Measurements from ENCODE around the gene ATRAID. TPM values are rescaled to one million over a fixed set of nuclear protein-coding genes. Genes with fewer than 3 reads are reported as not detected.

ATRAID gene
- total RNA-seq, 4 donors from 2014 or later, result 107 to 121 (median 114) TPM

DNA sequence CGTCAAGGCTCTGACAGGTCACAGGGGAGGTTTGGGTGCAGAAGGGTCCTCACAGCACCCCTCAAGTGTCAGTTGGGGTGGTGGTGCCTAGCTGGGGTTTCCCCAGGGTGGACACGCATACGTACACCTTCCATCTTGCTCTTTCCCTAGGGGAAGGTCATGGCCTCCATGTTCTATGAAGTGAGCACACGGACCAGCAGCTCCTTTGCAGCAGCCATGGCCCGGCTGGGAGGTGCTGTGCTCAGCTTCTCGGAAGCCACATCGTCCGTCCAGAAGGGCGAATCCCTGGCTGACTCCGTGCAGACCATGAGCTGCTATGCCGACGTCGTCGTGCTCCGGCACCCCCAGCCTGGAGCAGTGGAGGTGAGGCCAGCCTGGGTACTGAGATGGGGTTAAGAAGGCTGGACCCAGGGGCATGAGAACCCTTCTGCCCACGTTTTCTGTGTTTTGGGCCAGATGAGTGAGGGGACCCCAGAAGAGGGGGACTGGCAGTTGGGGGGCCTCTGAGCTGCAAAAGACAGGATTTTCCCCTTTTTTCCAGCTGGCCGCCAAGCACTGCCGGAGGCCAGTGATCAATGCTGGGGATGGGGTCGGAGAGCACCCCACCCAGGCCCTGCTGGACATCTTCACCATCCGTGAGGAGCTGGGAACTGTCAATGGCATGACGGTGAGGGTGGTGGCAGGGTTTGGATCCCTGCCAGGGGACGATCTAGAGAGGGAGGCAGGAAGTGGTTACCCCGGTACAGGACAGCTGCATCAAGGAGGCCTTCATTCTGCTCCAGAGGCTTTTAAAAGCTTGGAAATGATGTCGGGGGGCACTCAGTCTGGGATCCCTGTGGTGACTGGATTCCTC, 30.1 kb downstream of the ATRAID start:
- WGBS, 2 donors, result 84 to 87% methylated on average over 24 of the region's 24 CpGs
- TF ChIP-seq, protein P1, sequence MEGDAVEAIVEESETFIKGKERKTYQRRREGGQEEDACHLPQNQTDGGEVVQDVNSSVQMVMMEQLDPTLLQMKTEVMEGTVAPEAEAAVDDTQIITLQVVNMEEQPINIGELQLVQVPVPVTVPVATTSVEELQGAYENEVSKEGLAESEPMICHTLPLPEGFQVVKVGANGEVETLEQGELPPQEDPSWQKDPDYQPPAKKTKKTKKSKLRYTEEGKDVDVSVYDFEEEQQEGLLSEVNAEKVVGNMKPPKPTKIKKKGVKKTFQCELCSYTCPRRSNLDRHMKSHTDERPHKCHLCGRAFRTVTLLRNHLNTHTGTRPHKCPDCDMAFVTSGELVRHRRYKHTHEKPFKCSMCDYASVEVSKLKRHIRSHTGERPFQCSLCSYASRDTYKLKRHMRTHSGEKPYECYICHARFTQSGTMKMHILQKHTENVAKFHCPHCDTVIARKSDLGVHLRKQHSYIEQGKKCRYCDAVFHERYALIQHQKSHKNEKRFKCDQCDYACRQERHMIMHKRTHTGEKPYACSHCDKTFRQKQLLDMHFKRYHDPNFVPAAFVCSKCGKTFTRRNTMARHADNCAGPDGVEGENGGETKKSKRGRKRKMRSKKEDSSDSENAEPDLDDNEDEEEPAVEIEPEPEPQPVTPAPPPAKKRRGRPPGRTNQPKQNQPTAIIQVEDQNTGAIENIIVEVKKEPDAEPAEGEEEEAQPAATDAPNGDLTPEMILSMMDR (IDR thresholded peaks at IDR 0.05), result no peak
- no peak for TF ChIP-seq POLR2A (IDR thresholded peaks at IDR 0.05)

DNA sequence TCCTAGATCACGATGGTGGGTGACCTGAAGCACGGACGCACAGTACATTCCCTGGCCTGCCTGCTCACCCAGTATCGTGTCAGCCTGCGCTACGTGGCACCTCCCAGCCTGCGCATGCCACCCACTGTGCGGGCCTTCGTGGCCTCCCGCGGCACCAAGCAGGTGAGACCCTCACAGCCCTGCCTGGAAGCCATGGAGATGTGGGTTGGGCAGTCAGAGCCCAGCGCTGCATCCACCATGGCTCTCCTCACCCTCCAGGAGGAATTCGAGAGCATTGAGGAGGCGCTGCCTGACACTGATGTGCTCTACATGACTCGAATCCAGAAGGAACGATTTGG, 30.7 kb downstream of the ATRAID start:
- TF ChIP-seq, protein P1 (IDR thresholded peaks at IDR 0.05), result no peak
- no peak for TF ChIP-seq POLR2A (IDR thresholded peaks at IDR 0.05)
- intact Hi-C loops (cut with DNase I; ENCODE audit: low total_unique reads), result no loop called here
- 92 to 97% methylated on average over 6 to 16 of the region's 16 CpGs for WGBS, 2 donors

More for the DNA sequence above, 30.1 kb downstream of the ATRAID start:
- no peak overlapping the region for H3K4me3 ChIP-seq (ENCODE audit: low read depth, poor library complexity, severe bottlenecking)
- DNase-seq (ENCODE audit: low spot score in 2 of 2), result no peak
- intact Hi-C loops (cut with DNase I; ENCODE audit: low total_unique reads), result no loop called here

DNA sequence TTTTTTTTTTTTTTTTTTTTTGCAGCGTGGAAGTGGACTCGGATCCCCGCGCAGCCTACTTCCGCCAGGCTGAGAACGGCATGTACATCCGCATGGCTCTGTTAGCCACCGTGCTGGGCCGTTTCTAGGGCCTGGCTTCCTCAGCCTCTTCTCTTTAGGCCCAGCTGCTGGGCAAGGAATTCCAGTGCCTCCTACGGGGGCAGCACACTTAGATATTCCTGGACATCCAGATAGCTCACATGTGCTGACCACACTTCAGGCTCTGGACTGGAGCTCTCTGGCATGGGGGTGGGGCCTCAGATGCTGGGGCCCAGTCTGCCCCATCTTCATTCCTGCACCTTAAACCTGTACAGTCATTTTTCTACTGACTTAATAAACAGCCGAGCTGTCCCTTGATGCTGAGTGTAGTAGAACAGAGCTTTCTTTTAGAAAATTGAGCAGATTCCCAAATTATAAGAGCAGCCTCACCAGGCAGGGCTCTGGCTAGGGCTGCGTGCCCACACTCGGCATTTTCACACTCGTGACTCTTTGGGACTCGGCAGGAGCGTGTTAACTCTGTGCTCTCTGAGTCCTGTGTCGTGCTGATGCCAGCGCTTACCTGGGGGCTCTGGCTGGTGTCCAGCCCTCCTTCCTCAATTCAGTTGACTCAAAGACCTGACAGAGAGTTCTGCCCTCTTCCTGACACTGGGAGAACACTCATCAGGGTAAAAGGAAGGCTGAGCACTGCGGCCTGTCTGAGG, 31.7 kb downstream of the ATRAID start:
- DNase-seq (ENCODE audit: low spot score in 2 of 2), result no peak

More for the DNA sequence above, 30.7 kb downstream of the ATRAID start:
- no peak overlapping the region for H3K4me3 ChIP-seq (ENCODE audit: low read depth, poor library complexity, severe bottlenecking)
- DNase-seq (ENCODE audit: low spot score in 2 of 2), result no peak

DNA sequence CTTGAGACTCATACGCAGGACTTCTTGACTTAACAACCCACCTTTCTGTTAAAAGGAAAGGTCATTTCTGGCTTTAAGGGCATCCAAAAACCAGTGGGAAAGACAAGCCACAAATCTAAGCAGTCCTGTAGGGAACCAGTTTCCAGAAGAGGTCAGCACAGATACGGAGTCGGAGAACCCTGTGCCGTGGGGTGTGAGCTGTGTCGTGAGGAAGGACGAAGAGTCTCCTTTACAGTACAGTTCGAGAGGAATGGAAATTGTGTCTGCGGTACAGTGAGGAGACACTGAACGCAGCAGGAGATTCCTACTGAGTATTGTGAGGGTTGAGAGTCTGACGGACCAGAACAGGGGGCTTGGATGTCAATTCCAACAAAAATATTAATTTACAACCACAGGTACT, 33.3 kb downstream of the ATRAID start:
- no peak for DNase-seq (ENCODE audit: low spot score in 2 of 2)
- 68 to 84% methylated on average over 10 of the region's 10 CpGs for WGBS, 2 donors
- TF ChIP-seq, protein P1 (IDR thresholded peaks at IDR 0.05), result no peak
- TF ChIP-seq POLR2A (IDR thresholded peaks at IDR 0.05), result no peak
- intact Hi-C loops (cut with DNase I; ENCODE audit: low total_unique reads), result no loop called here
- H3K4me3 ChIP-seq (ENCODE audit: low read depth, poor library complexity, severe bottlenecking), result no peak overlapping the region

More for the DNA sequence above, 31.7 kb downstream of the ATRAID start:
- intact Hi-C loops (cut with DNase I; ENCODE audit: low total_unique reads), result no loop called here
- no peak overlapping the region for H3K4me3 ChIP-seq (ENCODE audit: low read depth, poor library complexity, severe bottlenecking)
- 82 to 84% methylated on average over 19 of the region's 19 CpGs for WGBS, 2 donors
- no peak for TF ChIP-seq POLR2A (IDR thresholded peaks at IDR 0.05)
- TF ChIP-seq, protein P1 (IDR thresholded peaks at IDR 0.05), result no peak

DNA sequence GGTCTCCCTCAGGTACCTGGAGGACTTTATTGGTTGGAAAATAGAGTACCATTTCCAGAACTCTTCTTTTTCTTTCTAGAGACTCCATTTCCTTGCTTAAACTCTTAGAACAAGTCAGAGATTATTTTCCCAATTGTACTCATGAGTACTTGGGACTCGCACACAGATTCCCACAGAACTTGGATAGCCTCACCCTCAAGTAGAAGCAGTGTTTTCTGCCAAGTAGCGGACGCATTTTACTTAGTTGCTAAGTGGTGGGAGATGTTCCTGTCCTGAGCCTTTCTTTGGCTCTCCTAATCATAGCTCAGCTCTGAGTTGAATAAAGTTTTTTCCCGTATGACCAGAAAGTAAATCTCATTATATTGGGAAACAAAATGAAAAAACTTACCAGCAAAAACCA, 33.8 kb downstream of the ATRAID start:
- intact Hi-C loops (cut with DNase I; ENCODE audit: low total_unique reads), result no loop called here
- DNase-seq (ENCODE audit: low spot score in 2 of 2), result no peak
- TF ChIP-seq, protein P1 (IDR thresholded peaks at IDR 0.05), result no peak
- TF ChIP-seq POLR2A (IDR thresholded peaks at IDR 0.05), result no peak
- 80 to 82% methylated on average over 4 of the region's 4 CpGs for WGBS, 2 donors
- no peak overlapping the region for H3K4me3 ChIP-seq (ENCODE audit: low read depth, poor library complexity, severe bottlenecking)
